GM12874 (cell line): ENCODE results near the gene FGFR1OP2.

Source experiments
- CTCF ChIP-seq: IDR thresholded peaks from 2 replicates; pipeline ENCODE4 v1.5.1; 2011; ENCODE audit warnings: low read depth, mild to moderate bottlenecking, control low read depth, low read length, moderate library complexity; ENCODE audit not compliant: insufficient read depth

FGFR1OP2 gene

GRCh38 chr12:27005495-27005894 is 67.2 kb downstream of the FGFR1OP2 start:
- no peak for TF ChIP-seq CTCF

GRCh38 chr12:27006797-27007467 is 68.7 kb downstream of the FGFR1OP2 start:
- TF ChIP-seq CTCF = no peak

DNA sequence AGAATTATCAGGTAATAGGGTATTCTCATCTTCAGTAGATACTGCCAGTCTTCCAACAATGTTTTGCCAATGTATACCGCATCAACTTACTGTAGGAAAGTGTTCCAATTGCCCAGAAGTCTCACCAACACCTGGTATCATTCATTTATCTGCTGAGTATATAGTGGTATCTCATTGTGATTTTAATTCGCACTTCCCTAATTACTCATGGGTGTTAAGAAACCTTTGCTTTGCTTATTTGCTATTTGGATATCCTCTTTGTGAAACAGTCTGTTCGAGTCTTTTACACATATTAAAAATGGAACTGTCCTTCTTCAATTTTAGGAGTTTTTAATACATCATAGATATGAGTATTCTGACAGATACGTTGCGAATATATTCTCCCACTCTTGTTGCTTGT is 69.8 kb downstream of the FGFR1OP2 start:
- TF ChIP-seq CTCF = no peak

- no peak for TF ChIP-seq CTCF
Observed at GRCh38 chr12:27009881-27010301, 71.6 kb downstream of the FGFR1OP2 start.

- no peak for TF ChIP-seq CTCF
Observed at GRCh38 chr12:27012239-27012981, 74.1 kb downstream of the FGFR1OP2 start.

GRCh38 chr12:27012982-27013255 is 74.6 kb downstream of the FGFR1OP2 start:
- no peak for TF ChIP-seq CTCF

GRCh38 chr12:27013611-27014084 is 75.4 kb downstream of the FGFR1OP2 start:
- no peak for TF ChIP-seq CTCF
